Midbrain (tissue), 1 donor: Measurements from ENCODE around the gene EIF2B5.
"Not testable (repeated sequence)": the region's sequence is repeated elsewhere in the genome, so short reads cannot be mapped to it uniquely, and the experiment has no call there.

Experiments used
- DNase-seq: peaks from one replicate; lab custom pipeline; 2025; lab: John Stamatoyannopoulos, UW

The EIF2B5 gene

GRCh38 chr3:184145751-184146270 lies 10.7 kb downstream of the EIF2B5 start:
- no peak for DNase-seq

GRCh38 chr3:184148076-184148475 lies 12.9 kb downstream of the EIF2B5 start:
- DNase-seq, result no peak

GRCh38 chr3:184149123-184149522 lies 14.0 kb downstream of the EIF2B5 start:
- DNase-seq, result no peak

GRCh38 chr3:184149770-184150169 lies 14.6 kb downstream of the EIF2B5 start:
- DNase-seq, result not testable (repeated sequence)

GRCh38 chr3:184154885-184155643 lies 19.9 kb downstream of the EIF2B5 start, which contains the start of gene DVL3:
Gene DVL3 (plus strand): TSS chr3:184155377. CDS start chr3:184155636, 259 bp downstream.
- DNase-seq, result peak; percentile 60

GRCh38 chr3:184155644-184156521 lies 20.7 kb downstream of the EIF2B5 start:
- DNase-seq, result peak; percentile 32

GRCh38 chr3:184156522-184156955 lies 21.4 kb downstream of the EIF2B5 start:
- DNase-seq, result peak; percentile 48

- no peak for DNase-seq
Measured at GRCh38 chr3:184157206-184157605, 22.0 kb downstream of the EIF2B5 start.

GRCh38 chr3:184158404-184158803 lies 23.2 kb downstream of the EIF2B5 start:
- no peak for DNase-seq

- no peak for DNase-seq
Measured at GRCh38 chr3:184160456-184160855, 25.3 kb downstream of the EIF2B5 start.

- DNase-seq, result not testable (repeated sequence)
Measured at GRCh38 chr3:184162571-184163070, 27.5 kb downstream of the EIF2B5 start.

GRCh38 chr3:184164648-184165330 lies 29.6 kb downstream of the EIF2B5 start:
- no peak for DNase-seq

- DNase-seq, result no peak
Measured at GRCh38 chr3:184165543-184165942, 30.4 kb downstream of the EIF2B5 start.

GRCh38 chr3:184166671-184167070 lies 31.5 kb downstream of the EIF2B5 start:
- DNase-seq, result no peak

- no peak for DNase-seq
Measured at GRCh38 chr3:184167786-184168185, 32.6 kb downstream of the EIF2B5 start.

- DNase-seq, result no peak
Measured at GRCh38 chr3:184168363-184169120, 33.4 kb downstream of the EIF2B5 start.

- DNase-seq, result no peak
Measured at GRCh38 chr3:184169896-184170875, 35.0 kb downstream of the EIF2B5 start.

- DNase-seq, result no peak
Measured at GRCh38 chr3:184171562-184171961, 36.4 kb downstream of the EIF2B5 start.

GRCh38 chr3:184172681-184173373 lies 37.7 kb downstream of the EIF2B5 start:
- DNase-seq, result no peak
